HS-5 (cell line): ENCODE measurements around the gene SESN3.
"Not testable (repeated sequence)": the region's sequence is repeated elsewhere in the genome, so short reads cannot be mapped to it uniquely, and the experiment has no call there.

Experiments
- DNase-seq: peaks from one replicate; pipeline ENCODE4 v3.0.0-alpha.2; 2012; ENCODE audit warnings: low read depth

Gene SESN3

DNA sequence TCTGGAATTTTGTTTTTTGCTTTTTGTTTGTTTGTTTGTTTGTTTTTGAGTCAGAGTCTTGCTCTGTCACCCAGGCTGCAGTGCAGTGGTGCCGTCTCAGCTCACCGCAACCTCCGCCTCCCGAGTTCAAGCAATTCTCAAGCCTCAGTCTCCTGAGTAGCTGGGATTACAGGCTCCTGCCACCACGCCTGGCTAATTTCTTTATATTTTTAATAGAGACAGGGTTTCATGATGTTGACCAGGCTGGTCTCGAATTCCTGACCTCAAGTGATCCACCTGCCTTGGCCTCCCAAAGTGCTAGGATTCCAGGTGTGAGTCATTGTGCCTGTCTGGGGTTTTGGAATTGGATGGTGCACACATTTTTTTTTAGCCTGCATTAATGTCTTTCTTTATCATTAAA, 20.9 kb upstream of the SESN3 start:
- DNase-seq, result not testable (repeated sequence)

DNA sequence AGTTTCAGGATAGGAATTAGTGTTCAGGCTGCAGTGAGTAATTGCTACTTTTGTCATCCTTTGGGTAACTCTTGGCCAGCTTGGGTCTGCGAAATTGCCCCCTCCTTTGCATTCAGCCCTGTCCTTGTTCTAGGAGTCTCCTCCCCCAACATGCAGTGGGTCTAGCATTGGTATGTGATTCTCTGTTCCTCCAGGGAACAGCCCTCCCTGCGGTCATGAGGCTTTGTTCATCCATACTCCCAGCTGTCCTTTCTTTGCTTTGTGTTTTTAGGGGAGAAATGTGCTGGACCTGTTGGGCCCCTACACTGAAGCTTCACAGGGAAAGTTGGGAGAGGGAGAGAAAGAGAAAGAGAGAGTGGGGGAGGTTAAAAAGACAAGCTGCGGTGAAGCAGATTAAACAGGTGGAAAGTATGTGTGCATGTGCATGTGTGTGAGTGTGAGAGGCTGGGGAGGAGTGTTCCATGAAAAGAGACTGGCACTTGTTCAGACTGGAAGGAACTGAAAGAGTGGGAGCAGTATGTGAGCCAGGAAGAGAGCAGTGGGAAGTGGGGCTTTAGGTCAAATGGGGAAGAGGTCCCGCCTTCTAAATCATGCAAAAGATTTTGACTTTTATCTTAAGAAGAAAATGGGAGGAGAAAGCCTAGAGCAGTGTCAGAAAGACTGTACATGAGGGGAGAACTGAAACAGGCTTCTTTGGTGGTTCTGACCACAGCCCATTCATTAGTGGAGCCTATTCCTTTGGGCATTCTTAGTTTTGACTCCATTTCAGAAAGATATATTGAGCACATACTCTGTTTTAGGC, 17.9 kb upstream of the SESN3 start:
- no peak for DNase-seq

DNA sequence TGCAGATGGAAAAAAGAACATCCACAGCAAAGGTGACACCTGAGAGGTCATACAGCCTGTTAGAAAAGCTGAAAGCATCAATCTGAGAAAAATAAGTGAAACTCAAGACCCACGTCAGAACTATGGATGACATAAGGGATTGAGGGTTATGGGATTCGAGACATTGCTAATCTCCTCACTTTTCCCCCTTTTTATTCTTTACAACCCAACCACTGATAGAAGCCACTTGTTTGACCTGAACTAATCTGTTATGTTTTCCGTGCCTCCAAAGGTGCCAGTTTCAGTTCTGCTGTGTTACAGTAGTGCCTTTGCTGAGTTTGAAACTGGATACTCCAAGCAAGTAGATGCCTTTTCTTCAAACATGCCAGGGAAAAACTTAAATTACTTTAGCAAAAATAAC, 16.9 kb upstream of the SESN3 start:
- no peak for DNase-seq

DNA sequence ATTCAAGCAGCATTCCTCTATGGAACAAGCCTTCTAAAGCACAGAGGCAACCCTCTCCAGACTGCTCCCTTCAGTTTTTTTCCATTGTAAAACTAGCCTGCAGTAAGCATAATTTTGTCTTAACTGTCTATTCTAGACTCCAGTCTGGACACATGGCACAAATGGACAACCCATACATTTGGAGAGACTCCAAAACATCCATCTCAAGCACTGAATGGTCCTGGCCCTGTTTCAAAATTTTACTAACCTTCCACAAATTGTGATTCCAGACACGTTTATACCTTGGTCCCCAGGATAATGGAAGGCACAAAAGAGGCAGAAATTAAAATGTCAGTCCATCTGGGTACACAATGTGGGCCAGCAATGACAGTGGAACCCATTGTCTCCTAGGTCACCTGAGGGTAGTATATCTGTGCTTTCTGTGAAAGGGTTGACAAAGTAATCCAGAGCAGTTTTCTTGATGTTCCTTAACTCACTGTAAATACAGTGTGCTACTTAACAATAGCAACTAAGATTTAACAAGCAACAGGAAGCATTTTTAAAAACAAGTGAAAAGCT, 16.2 kb upstream of the SESN3 start:
- no peak for DNase-seq

DNA sequence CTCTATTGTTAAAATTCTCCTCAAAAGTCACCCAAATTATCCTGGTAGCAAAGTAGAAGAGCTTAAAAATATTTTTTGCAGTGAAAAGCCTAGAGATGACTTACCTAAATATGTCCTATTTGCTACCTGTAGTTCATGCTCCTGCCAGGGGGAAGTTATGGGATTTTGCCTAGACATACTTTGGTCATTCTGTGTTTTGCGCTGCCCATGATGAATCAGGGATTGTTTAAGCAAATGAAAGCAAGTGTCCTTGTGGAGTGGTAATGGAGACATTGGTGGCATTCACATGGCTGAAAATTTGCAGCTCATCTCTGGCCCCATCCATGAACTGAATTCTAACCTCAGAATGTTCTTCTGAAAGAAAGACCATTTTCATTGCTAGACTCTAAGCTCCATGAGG, 14.6 kb upstream of the SESN3 start:
- no peak for DNase-seq

DNA sequence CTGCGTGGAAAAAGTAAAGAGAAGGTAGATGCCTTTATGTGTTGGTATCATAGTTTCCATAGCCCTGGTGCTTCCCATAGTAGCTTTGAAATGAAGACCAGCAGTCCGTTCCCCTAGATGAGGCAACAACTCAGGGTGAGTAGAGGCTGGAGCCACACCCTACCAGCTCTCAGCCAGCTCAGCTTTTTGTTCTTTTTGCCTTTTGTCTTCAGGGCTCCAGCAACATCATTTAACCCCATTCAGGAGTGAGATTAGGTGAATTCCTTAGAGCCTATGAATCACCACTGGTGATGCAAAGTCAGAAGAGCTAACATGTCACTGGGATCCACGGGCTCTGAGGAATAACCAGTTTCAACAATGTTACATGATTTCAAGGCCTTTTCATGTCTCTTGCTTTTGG, 14.0 kb upstream of the SESN3 start:
- no peak for DNase-seq

DNA sequence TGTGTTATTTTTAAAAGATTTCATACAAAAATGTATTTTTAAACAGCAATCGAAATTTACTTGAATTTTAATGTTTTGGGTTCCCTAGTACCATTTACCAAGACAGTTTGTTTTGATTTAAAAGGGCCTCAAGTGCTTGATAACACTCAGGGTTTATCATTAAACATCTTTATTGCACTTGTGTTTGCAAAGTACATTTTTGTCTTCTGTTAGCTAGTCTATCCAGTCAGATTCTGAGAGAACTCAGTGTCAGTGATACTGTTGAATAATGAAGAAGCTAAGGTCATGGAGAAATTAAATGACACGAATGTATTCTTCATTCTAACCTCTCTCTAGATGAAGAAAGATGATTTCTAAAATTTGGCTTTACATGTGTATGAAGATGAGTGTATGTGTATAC, 12.7 kb upstream of the SESN3 start:
- no peak for DNase-seq

DNA sequence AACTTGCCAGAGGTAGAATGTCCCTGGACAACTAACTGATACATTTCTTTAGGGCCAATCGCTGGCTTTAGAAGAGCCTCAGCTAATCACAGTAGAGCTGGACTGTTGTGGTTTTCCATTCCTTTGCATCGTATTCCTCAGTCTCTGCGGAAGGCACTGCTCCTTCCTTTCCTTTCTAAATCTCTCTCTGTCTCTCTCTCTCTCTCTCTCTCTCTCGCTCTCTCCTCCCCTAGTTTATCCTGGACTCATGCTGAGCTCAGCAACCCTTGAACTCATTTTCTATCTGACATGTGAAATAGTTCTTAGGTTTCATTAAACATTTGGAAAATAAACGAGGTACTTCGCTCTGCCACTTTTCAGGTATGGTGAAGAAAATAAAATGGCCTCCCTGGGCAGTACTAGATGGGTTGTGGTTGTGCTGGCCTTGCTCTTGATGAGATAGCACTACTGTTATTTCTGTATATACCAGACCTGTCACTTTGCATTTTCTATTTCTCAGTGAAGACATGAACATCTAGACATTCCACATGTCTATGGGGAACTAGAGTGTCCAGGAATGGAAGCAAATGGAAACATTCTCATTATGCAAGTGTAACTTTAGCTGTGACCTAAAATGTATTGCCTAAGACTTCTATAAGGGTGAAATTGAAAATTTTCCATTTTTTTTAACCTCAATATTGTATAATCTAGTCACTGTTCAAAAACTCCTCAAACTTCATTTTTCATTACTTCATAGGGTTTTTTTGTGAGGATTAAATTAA, 12.0 kb upstream of the SESN3 start:
- no peak for DNase-seq

DNA sequence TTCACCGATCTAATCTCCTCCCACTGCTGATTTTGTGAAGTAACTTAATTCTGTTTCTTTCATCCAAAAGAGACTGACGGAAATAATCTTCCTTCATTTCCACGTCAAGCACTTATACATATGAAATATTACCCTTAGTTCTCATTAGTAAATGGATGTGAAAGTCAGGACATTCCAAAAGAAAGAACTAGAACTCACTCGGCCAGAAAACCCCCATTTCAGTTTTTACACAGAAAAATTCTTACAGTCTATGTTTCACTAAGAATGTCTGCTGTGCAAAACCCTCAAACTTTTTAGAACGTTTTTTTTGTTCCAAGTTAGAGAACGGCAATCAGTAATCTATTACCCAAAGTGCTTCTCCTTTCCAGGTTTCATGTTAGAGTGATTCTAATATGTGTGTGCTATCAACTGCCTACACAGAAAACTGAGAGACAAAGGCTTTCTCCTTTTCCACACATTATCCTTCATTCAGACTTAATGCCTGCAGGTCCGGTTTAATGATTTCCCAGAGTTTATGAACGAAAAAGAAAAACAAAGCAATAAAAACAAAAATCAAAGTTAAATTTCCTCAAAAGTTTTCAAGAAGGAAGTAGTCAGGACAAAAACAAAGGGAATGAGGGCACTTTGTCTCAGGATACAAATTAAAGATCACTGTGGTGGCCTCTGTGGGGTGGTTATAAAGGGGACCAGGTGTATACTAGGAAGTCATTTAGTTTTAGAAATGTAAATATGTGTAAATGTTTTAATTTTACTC, 11.3 kb upstream of the SESN3 start:
- DNase-seq, result no peak

DNA sequence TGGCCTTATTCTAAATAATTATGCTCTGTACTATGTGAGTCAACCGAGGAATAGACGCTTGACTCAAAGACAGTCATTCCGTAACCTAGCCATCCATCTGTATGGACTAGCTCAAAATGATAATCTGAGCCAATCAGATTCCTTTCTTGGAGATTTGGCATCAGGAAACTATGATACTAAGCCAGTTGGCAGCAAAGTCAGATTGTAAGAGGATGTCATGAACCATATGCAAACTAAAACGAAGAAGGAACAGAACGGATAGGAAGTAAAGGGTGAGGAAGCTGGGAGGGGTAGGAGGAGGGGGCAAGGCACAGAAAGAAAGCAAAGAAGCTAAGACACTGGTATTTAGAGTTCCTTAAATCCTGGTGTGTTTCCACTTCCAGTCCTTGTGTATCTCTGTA, 10.7 kb upstream of the SESN3 start:
- DNase-seq, result no peak

DNA sequence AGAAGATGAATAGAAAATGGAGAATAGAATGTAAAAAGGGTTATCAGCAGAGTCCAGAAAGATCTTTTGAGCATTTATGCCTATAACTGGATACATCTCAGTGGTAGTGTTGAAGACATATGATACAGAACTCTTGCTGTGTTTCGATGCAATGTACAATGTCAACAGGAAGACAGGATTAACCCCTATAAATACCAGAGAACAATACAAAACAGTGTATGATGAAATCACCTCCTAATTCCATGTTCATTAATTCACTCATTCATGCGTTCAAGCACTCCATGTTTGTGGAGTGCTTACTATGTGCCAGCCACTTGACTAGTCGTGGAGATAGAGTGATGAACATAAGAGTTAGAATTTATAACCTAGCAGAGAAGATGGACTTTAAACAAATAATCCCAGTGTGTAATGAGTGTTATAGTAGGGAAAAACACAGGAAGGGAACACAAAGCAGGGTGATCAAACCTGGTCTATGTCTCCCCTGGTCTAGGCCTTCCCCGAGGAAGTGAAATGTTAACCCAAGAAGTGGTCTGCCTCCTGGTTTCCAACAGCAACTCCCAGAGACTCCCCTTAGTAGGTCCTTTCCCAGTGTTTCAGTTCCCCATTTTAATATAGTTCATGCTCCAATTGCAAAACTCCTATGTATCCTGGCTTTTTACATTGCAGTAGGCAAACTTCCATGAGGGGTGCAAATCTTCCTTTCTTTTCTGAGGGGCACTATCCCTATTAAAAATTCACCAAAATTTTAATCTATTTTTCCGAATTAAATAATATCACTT, 9.1 kb upstream of the SESN3 start:
- DNase-seq, result no peak

DNA sequence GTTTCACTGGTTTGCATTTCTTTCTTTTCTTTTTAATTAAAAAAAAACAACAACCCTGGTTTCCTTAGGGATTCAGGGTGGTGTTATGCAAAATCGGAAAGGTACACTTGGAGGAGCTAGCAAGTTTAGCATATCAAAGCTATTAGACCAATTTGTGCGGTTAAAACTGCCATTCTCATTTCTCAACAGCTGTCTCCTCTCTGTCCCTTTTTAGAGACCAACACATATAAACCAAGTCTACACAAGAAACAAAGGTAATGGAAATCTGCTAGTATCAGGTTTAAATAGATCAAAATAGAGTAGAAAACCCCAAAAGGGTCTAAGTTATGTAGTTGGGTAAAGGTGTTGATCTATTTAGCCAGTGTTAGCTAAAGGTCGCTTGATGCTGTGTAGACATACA, 1.7 kb upstream of the SESN3 start:
- no peak for DNase-seq

DNA sequence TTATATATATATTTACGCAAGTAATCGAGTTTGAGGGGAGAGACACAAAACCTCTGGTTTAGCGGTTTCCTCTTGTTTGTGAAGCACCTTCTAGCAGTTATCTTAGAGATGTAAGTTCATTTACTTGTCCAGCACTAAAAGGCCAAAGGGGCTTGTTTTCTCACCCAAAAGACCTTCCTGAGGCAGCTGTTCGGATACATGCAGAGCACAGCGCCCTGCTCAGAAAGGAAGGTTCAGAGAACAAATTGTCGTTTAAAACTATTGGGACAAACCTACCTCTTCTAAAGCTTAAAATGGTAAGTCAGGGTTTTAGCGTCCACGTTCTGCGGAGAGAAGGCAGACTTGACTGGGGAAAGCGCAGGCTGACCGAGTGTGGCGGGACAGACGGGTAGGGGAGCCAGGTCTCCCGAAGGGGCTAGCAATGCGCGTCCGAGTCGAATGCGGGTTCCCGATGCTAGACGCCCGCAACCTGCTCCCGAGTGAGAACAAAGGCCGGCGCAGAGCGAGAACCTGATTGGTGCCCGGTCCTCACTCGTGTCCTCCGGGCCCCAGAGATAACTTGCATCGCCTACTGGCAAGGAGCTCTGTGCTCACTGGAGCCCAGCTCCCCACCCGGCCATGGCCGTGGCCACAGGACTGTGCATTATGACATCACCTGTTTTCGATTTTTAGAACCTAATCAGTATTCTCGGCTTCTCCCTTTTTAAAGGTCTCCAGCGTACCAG, 1.0 kb upstream of the SESN3 start:
- DNase-seq, result no peak

DNA sequence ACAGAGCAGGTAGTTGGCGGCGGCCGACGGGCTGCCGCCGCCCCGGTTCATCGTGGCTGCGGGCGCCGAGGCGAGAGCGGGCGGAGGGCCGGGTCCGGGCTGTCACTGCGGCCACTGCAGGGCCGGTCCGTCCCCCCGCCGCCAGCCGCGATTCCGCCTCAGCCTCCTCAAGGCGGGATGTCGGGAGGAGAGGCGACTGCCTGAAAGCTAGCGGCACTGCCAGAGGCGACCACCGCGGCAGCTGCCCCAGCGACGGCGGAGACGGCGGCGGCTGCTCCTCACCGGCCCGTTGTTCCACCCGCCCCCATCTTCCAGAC, 234 bp downstream of the SESN3 start:
- DNase-seq, result no peak

DNA sequence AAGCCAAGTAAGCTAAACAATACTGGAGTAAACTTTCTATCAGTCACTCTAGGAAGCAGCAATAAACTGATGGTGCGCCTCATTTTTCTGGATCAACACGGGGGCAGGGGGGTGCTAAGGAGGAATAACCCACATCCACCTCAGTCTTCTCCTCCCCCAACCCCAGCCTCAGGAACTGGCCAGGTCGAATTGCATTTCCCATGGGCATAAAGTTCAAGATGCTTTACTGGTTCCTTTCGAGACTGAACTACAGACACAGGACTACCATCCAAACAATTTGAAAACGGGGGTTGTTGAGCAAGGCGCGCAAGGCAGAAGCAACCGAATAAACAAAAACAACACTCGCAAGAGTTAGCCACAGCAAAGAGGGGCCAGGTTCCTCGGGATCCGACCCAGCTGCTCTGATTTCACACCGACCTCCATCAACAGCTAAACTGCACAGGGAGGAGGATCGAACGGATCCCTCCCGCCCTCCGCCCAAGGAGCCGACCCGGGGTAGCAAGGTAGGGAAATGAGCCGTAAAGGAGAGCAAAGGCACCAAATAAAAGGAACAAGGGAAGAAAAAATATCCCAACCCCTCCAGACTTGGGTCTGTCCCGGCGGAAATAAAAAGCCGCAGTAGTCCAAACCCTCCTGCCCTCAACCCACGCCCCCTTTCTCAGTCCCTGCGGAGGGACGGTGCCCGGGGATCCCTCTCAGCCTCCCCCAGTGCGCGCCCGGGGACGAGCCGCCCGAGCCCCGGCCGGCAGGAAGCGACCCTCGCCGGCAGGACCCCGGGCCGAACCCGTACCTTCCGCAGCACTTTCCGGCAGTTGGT, 801 bp downstream of the SESN3 start:
- DNase-seq, result no peak

DNA sequence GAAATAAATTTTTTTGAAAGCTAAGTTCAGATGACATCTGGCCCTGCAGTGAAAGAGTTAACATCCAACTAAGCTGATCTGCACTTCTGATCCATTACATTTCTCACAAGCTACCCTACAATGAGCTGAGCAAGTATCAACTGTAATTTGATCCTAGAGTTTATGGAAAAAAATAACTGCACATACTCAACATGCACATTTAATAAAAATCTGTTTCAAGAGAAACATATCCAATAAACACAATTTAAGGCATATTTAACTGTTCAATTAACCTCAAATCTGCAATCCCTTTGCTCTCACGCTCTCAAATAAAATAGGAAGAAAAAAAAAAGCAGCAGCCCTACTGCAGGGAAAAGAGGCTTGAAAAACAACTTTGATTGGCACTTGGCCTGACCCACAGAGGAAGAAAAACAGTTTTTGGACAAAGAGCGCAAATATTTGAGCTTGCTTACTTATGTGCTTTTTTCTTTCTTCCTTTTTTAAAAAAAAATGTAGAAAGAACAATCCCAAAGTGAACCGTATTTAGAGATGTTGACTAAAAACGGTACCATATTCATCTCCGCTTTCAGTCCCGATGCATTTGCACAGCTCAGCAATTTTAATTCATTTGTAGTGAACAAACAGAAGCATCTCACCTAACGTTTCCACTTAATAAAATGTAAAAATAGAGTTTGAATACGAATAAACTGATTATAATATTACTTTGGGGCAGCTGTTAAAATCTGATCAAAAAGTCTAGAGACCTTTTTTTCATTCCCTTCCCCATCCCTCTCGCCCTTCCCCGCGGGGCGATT, 1.6 kb downstream of the SESN3 start:
- DNase-seq, result no peak

DNA sequence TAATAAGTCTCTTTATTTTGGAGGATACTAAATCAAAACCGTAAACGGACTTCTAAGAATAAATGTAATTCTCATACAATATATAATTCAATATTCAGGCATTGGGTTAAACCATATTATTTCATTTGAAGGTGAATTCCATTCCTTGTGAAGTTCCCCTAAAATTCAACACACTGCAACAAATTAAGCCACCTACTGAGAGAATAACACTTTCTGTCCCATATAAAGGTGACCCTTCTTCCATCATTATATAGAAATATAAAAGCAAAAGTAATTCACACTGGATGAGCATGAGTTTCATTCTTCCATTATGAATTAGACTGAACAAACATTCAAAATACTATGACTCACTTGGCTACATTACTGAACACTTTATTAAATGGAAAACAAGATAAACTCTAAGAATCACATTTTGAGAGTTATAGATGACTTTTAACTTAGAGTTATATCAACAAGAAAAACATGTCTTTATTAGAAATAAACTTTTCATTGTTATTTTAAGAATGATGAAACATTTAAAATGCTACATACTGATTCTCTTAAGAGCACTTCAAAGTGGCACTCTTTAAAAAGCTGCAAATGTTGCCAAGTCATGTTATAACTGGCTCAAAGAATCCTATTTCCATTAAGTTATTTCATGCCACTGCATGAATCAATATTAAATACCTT, 2.8 kb downstream of the SESN3 start:
- DNase-seq, result no peak

DNA sequence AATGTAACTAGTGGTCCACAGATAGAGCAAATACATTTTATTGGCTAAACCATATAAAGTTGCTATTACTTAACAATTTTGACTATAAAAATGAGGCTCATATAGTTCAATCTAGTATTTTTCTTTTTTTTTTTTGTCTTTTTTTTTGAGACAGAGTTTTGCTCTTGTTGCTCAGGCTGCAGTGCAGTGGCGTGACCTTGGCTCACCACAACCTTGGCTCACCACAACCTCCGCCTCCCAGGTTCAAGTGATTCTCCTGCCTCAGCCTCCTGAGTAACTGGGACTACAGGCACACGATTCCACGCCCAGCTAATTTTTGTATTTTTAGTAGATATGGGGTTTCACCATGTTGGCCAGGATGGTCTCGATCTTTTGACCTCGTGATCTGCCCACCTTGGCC, 3.9 kb downstream of the SESN3 start:
- DNase-seq, result not testable (repeated sequence)

DNA sequence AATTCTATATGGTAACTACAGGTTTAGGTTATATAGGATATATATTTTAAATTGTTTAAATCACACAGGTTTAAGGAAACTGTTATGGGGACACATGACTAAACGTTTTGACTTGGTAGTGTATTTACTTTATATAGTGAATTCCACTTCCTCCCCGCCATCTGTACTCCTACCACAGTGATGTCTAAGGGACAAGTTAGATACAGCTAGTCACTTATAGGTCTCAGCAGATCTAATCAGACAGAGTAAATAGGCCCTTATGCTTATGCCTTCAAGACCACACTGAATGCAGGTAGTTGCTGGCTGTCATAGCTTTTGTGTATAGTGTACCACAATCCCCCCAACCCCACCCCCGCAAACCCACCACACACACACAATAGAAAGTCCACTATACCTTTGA, 8.2 kb downstream of the SESN3 start:
- no peak for DNase-seq
